Measurements from ENCODE around the gene REV1.
"Not testable (repeated sequence)": the region's sequence is repeated elsewhere in the genome, so short reads cannot be mapped to it uniquely, and the experiment has no call there.

Gene REV1

GRCh38 chr2:99471654-99472599 lies 17.9 kb downstream of the REV1 start:
- no peak overlapping the region for H2AK5ac ChIP-seq (ENCODE audit: low read length)
- no peak overlapping the region for H2BK120ac ChIP-seq (ENCODE audit: low read depth, low read length)
- no peak overlapping the region for H2BK15ac ChIP-seq (replicated peaks; ENCODE audit: low read depth)
- no peaks in the 10 kb centered on the region for H3K36me3 ChIP-seq (ENCODE audit: control insufficient read depth, insufficient read depth, low read length)
- no peak for DNase-seq
- no peak overlapping the region for H2BK5ac ChIP-seq (ENCODE audit: low read length)
- H3K79me2 ChIP-seq (ENCODE audit: control insufficient read depth, insufficient read depth, low read length), result peaks cover 26% of the 10 kb centered on the region
- H3K56ac ChIP-seq (ENCODE audit: low read length), result no peak overlapping the region
- no peaks in the 10 kb centered on the region for H3K4me1 ChIP-seq (ENCODE audit: control insufficient read depth, low read depth, low read length)
- no peak overlapping the region for H3K23ac ChIP-seq (ENCODE audit: low read length)
- no peaks in the 10 kb centered on the region for H3K27me3 ChIP-seq (ENCODE audit: insufficient read depth, low read length, poor library complexity)
- no peak overlapping the region for H4K5ac ChIP-seq (ENCODE audit: low read length)
- H3K79me1 ChIP-seq (ENCODE audit: low read length), result peaks cover 4% of the 10 kb centered on the region
- H3K4me3 ChIP-seq (ENCODE audit: low read length), result no peak overlapping the region
- WGBS (ENCODE audit: extremely low coverage, insufficient coverage, low lambda C conversion rate), result no CpG with 5 or more reads among the region's 7 CpGs
- no peak overlapping the region for H3K27ac ChIP-seq (ENCODE audit: low read depth, low read length)
- no peak overlapping the region for H3K18ac ChIP-seq (ENCODE audit: low read length)
- H3K9ac ChIP-seq (ENCODE audit: low read length), result no peak overlapping the region
- no peak overlapping the region for H3K4me2 ChIP-seq (ENCODE audit: low read length)
- no peak overlapping the region for H4K8ac ChIP-seq (ENCODE audit: low read depth, low read length)
- H3K4ac ChIP-seq (ENCODE audit: low read depth, low read length), result no peak overlapping the region

GRCh38 chr2:99470957-99471356 lies 18.9 kb downstream of the REV1 start:
- H2BK5ac ChIP-seq (ENCODE audit: low read length), result no peak overlapping the region
- peaks cover 3% of the 10 kb centered on the region for H3K79me1 ChIP-seq (ENCODE audit: low read length)
- H3K27ac ChIP-seq (ENCODE audit: low read depth, low read length), result no peak overlapping the region
- H3K23ac ChIP-seq (ENCODE audit: low read length), result no peak overlapping the region
- H2BK15ac ChIP-seq (replicated peaks; ENCODE audit: low read depth), result no peak overlapping the region
- H3K36me3 ChIP-seq (ENCODE audit: control insufficient read depth, insufficient read depth, low read length), result no peaks in the 10 kb centered on the region
- H4K8ac ChIP-seq (ENCODE audit: low read depth, low read length), result no peak overlapping the region
- no peak overlapping the region for H3K56ac ChIP-seq (ENCODE audit: low read length)
- no peak overlapping the region for H2BK120ac ChIP-seq (ENCODE audit: low read depth, low read length)
- no peaks in the 10 kb centered on the region for H3K27me3 ChIP-seq (ENCODE audit: insufficient read depth, low read length, poor library complexity)
- no peak overlapping the region for H3K9ac ChIP-seq (ENCODE audit: low read length)
- no peak overlapping the region for H3K4ac ChIP-seq (ENCODE audit: low read depth, low read length)
- no peak overlapping the region for H3K4me2 ChIP-seq (ENCODE audit: low read length)
- H3K79me2 ChIP-seq (ENCODE audit: control insufficient read depth, insufficient read depth, low read length), result peaks cover 23% of the 10 kb centered on the region
- H3K18ac ChIP-seq (ENCODE audit: low read length), result no peak overlapping the region
- H3K4me3 ChIP-seq (ENCODE audit: low read length), result no peak overlapping the region
- no peak overlapping the region for H4K5ac ChIP-seq (ENCODE audit: low read length)
- peak; percentile 32 for DNase-seq
- no peaks in the 10 kb centered on the region for H3K4me1 ChIP-seq (ENCODE audit: control insufficient read depth, low read depth, low read length)
- H2AK5ac ChIP-seq (ENCODE audit: low read length), result no peak overlapping the region

GRCh38 chr2:99470459-99470858 lies 19.4 kb downstream of the REV1 start:
- H3K36me3 ChIP-seq (ENCODE audit: control insufficient read depth, insufficient read depth, low read length); H3K9ac ChIP-seq (ENCODE audit: low read length); H3K27ac ChIP-seq (ENCODE audit: low read depth, low read length); H3K23ac ChIP-seq (ENCODE audit: low read length); DNase-seq; H2AK5ac ChIP-seq (ENCODE audit: low read length); H3K56ac ChIP-seq (ENCODE audit: low read length); H3K79me1 ChIP-seq (ENCODE audit: low read length); H3K4me3 ChIP-seq (ENCODE audit: low read length); H3K27me3 ChIP-seq (ENCODE audit: insufficient read depth, low read length, poor library complexity); H3K4me1 ChIP-seq (ENCODE audit: control insufficient read depth, low read depth, low read length); H3K4me2 ChIP-seq (ENCODE audit: low read length); H4K8ac ChIP-seq (ENCODE audit: low read depth, low read length); H3K4ac ChIP-seq (ENCODE audit: low read depth, low read length); H2BK5ac ChIP-seq (ENCODE audit: low read length); H2BK15ac ChIP-seq (replicated peaks; ENCODE audit: low read depth); H3K18ac ChIP-seq (ENCODE audit: low read length); H2BK120ac ChIP-seq (ENCODE audit: low read depth, low read length); H4K5ac ChIP-seq (ENCODE audit: low read length): not testable (repeated sequence)
- peaks cover 21% of the 10 kb centered on the region for H3K79me2 ChIP-seq (ENCODE audit: control insufficient read depth, insufficient read depth, low read length)
- WGBS (ENCODE audit: extremely low coverage, insufficient coverage, low lambda C conversion rate), result no CpG with 5 or more reads among the region's 8 CpGs

- Histone ChIP-seq H3K79me1 (ENCODE audit: low read length) (peaks cover 3% of the 10 kb centered on the region), H3K23ac (ENCODE audit: low read length) (no peak overlapping the region), H3K4ac (ENCODE audit: low read depth, low read length) (no peak overlapping the region), H3K27me3 (ENCODE audit: insufficient read depth, low read length, poor library complexity) (no peaks in the 10 kb centered on the region), H3K4me3 (ENCODE audit: low read length) (no peak overlapping the region), H3K9ac (ENCODE audit: low read length) (no peak overlapping the region), H4K5ac (ENCODE audit: low read length) (no peak overlapping the region), H3K4me2 (ENCODE audit: low read length) (no peak overlapping the region), H3K56ac (ENCODE audit: low read length) (no peak overlapping the region), H2BK120ac (ENCODE audit: low read depth, low read length) (no peak overlapping the region), H3K18ac (ENCODE audit: low read length) (no peak overlapping the region), H3K4me1 (ENCODE audit: control insufficient read depth, low read depth, low read length) (no peaks in the 10 kb centered on the region), H3K79me2 (ENCODE audit: control insufficient read depth, insufficient read depth, low read length) (peaks cover 21% of the 10 kb centered on the region), H2AK5ac (ENCODE audit: low read length) (no peak overlapping the region), H3K36me3 (ENCODE audit: control insufficient read depth, insufficient read depth, low read length) (no peaks in the 10 kb centered on the region), H2BK15ac (replicated peaks; ENCODE audit: low read depth) (no peak overlapping the region), H4K8ac (ENCODE audit: low read depth, low read length) (no peak overlapping the region), H3K27ac (ENCODE audit: low read depth, low read length) (no peak overlapping the region), H2BK5ac (ENCODE audit: low read length) (no peak overlapping the region)
- WGBS (ENCODE audit: extremely low coverage, insufficient coverage, low lambda C conversion rate), result no CpG with 5 or more reads among the region's 1 CpG
- no peak for DNase-seq
These were observed 20.4 kb downstream of the REV1 start for GRCh38 chr2:99469394-99469793.

- no CpG with 5 or more reads among the region's 4 CpGs for WGBS (ENCODE audit: extremely low coverage, insufficient coverage, low lambda C conversion rate)
- Histone ChIP-seq H3K18ac (ENCODE audit: low read length) (no peak overlapping the region), H3K4me3 (ENCODE audit: low read length) (no peak overlapping the region), H3K56ac (ENCODE audit: low read length) (no peak overlapping the region), H3K36me3 (ENCODE audit: control insufficient read depth, insufficient read depth, low read length) (no peaks in the 10 kb centered on the region), H4K5ac (ENCODE audit: low read length) (no peak overlapping the region), H3K4me2 (ENCODE audit: low read length) (no peak overlapping the region), H2AK5ac (ENCODE audit: low read length) (no peak overlapping the region), H3K79me1 (ENCODE audit: low read length) (peaks cover 3% of the 10 kb centered on the region), H3K4me1 (ENCODE audit: control insufficient read depth, low read depth, low read length) (no peaks in the 10 kb centered on the region), H3K27ac (ENCODE audit: low read depth, low read length) (no peak overlapping the region), H4K8ac (ENCODE audit: low read depth, low read length) (no peak overlapping the region), H2BK5ac (ENCODE audit: low read length) (no peak overlapping the region), H2BK120ac (ENCODE audit: low read depth, low read length) (no peak overlapping the region), H2BK15ac (replicated peaks; ENCODE audit: low read depth) (no peak overlapping the region), H3K79me2 (ENCODE audit: control insufficient read depth, insufficient read depth, low read length) (peaks cover 21% of the 10 kb centered on the region), H3K9ac (ENCODE audit: low read length) (no peak overlapping the region), H3K4ac (ENCODE audit: low read depth, low read length) (no peak overlapping the region), H3K23ac (ENCODE audit: low read length) (no peak overlapping the region), H3K27me3 (ENCODE audit: insufficient read depth, low read length, poor library complexity) (no peaks in the 10 kb centered on the region)
- no peak for DNase-seq
These were observed 21.7 kb downstream of the REV1 start for GRCh38 chr2:99468155-99468554.

- Histone ChIP-seq H4K8ac (ENCODE audit: low read depth, low read length) (no peak overlapping the region), H3K79me2 (ENCODE audit: control insufficient read depth, insufficient read depth, low read length) (peaks cover 18% of the 10 kb centered on the region), H3K9ac (ENCODE audit: low read length) (no peak overlapping the region), H4K5ac (ENCODE audit: low read length) (no peak overlapping the region), H2BK5ac (ENCODE audit: low read length) (no peak overlapping the region), H3K4ac (ENCODE audit: low read depth, low read length) (no peak overlapping the region), H3K18ac (ENCODE audit: low read length) (no peak overlapping the region), H3K4me1 (ENCODE audit: control insufficient read depth, low read depth, low read length) (no peaks in the 10 kb centered on the region), H3K56ac (ENCODE audit: low read length) (no peak overlapping the region), H2BK15ac (replicated peaks; ENCODE audit: low read depth) (no peak overlapping the region), H3K79me1 (ENCODE audit: low read length) (peaks cover 3% of the 10 kb centered on the region), H3K23ac (ENCODE audit: low read length) (no peak overlapping the region), H3K36me3 (ENCODE audit: control insufficient read depth, insufficient read depth, low read length) (no peaks in the 10 kb centered on the region), H3K4me2 (ENCODE audit: low read length) (no peak overlapping the region), H2BK120ac (ENCODE audit: low read depth, low read length) (no peak overlapping the region), H2AK5ac (ENCODE audit: low read length) (no peak overlapping the region), H3K27ac (ENCODE audit: low read depth, low read length) (no peak overlapping the region), H3K27me3 (ENCODE audit: insufficient read depth, low read length, poor library complexity) (no peaks in the 10 kb centered on the region), H3K4me3 (ENCODE audit: low read length) (no peak overlapping the region)
- no CpG with 5 or more reads among the region's 3 CpGs for WGBS (ENCODE audit: extremely low coverage, insufficient coverage, low lambda C conversion rate)
- DNase-seq, result no peak
These were observed 22.4 kb downstream of the REV1 start for GRCh38 chr2:99467390-99467789.
